Epithelial cell of esophagus (primary cell): Measurements from ENCODE around the gene STPG1.

ENCODE experiments used
- DNase-seq: peaks from one replicate; pipeline ENCODE4 v3.0.0; 2010; ENCODE audit warnings: low read depth
- H3K4me3 ChIP-seq: 2 replicates; pipeline ENCODE4 v1.5.1; 2011; ENCODE audit warnings: mild to moderate bottlenecking, low read length, control low read depth
- TF ChIP-seq, protein P1 (sequence below): IDR thresholded peaks from 2 replicates; pipeline ENCODE4 v1.5.1; 2011; ENCODE audit warnings: low read depth, mild to moderate bottlenecking, low read length, control low read depth, inconsistent platforms; ENCODE audit not compliant: insufficient read depth; ENCODE audit errors: missing control alignments

The STPG1 gene

DNA sequence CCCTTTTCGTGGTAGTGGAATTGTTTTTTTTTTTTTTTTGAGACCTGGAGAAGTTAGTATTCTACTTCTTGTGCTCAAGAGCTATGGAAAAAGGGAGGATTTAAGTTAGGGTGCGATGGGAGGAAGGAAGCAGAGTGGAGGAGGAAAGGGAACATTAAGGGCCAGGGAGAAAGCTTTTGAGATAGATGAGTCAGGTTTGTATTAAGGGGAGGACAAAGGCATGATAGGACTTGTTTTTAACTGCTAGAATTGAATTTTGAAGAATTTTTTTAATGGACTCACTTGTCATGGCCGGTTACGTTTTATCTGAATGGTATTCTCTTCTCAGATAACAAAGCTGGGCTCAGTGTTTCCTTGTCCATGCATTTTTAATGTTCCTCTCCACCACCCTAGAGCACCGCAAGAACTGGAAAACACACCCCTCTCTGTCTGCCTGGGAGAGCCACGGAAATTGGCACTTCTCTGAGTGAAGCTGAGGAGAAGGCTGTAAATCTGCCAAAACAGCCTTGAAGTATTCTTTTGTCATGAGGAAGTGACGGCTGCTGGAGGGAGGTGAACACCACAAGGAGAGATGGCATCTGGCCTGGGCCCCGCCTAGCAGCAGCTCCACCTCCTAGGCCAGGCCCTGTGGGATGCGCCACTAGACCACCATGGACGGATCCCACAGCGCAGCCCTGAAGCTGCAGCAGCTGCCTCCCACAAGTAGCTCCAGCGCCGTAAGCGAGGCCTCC is 5.5 kb upstream of the STPG1 start:
- peak; percentile 67 for DNase-seq
- TF ChIP-seq, protein P1, sequence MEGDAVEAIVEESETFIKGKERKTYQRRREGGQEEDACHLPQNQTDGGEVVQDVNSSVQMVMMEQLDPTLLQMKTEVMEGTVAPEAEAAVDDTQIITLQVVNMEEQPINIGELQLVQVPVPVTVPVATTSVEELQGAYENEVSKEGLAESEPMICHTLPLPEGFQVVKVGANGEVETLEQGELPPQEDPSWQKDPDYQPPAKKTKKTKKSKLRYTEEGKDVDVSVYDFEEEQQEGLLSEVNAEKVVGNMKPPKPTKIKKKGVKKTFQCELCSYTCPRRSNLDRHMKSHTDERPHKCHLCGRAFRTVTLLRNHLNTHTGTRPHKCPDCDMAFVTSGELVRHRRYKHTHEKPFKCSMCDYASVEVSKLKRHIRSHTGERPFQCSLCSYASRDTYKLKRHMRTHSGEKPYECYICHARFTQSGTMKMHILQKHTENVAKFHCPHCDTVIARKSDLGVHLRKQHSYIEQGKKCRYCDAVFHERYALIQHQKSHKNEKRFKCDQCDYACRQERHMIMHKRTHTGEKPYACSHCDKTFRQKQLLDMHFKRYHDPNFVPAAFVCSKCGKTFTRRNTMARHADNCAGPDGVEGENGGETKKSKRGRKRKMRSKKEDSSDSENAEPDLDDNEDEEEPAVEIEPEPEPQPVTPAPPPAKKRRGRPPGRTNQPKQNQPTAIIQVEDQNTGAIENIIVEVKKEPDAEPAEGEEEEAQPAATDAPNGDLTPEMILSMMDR = no peak
- H3K4me3 ChIP-seq = peak overlapping the region; percentile 23

DNA sequence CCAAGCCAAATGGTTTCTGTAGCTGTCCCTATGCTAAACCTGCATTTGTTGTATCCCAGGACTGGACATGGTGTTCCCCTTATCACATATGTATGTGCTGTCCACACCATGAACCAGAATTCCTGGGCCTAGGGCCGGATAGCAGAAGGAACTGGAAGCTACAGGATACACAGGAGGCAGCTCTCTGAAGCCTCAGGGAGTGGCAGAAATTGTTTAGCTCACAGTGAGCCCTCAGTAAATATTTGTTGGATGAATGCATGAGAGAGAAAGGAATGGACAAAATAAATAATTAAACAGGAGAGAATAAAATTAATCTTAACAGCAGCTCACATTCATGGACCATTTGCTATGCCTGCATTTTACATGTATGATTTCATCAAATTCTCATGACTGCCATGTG is 4.1 kb upstream of the STPG1 start:
- peak overlapping the region; percentile 90 for H3K4me3 ChIP-seq
- TF ChIP-seq, protein P1 = no peak
- peak; percentile 63 for DNase-seq

DNA sequence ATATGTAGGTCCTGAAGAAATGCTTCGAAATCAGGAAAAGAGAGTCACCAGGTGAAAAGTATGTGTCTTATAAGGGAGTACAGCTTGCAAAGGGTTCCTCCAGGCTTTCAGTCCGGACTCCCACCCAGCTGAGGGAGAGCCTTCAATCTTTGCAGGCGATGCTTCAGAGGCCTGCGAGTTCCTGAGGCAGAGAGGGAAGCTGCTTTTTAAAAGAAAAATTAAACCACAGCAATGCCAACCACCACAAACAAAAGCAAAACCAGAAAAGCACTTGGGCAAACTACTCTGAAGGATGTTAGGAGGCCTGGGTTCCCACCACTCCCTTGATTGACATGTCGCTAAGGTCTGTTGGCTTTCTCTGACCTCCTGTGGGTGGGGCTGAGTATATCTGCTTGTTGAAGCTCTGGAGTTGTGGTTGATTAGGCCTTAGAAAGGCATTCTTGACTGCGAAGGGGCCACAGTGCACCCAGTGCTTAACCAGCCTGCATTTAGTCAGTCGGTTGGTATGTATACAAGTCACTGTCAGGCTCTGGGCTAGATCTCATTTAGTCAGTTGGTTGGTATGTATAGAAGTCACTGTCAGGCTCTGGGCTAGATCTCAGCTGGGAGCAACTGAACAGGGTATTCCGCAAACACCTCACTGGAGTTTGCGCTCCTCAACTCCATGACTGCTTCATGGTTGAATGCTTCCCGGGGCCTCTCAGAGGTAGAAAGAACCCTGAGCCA is 3.2 kb upstream of the STPG1 start:
- peak; percentile 97 for DNase-seq

DNA sequence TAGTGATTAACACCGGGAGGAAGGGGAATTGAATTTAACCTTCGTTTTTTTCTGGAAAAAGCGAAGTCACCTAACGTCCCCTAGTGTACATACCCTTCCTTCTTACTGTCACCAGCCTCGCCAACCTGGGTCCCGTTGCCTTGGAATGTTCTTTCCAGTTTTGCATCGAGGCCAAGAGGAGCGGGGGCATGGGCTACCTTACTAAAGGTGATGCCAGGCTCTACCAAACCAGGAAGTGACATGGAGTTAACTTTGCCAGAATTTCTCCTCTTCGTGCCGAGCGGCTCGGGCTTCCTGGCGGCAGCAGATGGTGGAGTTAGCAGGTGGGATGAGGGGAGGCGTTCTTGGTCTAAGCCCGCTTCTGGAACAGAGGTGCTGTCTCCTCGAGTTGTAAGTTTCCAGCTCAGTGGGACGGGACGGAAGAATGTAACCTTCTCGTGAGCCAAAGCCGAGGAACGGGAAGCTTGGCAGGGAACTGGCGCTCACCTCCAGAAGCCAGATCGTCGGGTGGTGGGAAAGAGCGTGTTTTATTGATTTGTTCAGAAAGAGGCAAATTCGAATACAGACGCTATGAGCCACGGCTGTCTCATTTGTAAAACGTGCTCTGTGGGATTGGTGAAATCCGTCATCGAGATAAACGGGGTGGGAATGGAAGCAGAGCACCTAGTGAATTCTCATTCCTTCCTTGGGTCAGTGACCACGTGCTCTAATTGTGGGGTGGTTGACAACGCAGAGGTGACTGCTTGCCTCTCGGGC is 2.5 kb upstream of the STPG1 start:
- DNase-seq = peak; percentile 39
- TF ChIP-seq, protein P1 = no peak
- H3K4me3 ChIP-seq = peak overlapping the region; percentile 90

More for the DNA sequence above, 3.2 kb upstream of the STPG1 start:
- TF ChIP-seq, protein P1 = no peak
- peak overlapping the region; percentile 90 for H3K4me3 ChIP-seq

DNA sequence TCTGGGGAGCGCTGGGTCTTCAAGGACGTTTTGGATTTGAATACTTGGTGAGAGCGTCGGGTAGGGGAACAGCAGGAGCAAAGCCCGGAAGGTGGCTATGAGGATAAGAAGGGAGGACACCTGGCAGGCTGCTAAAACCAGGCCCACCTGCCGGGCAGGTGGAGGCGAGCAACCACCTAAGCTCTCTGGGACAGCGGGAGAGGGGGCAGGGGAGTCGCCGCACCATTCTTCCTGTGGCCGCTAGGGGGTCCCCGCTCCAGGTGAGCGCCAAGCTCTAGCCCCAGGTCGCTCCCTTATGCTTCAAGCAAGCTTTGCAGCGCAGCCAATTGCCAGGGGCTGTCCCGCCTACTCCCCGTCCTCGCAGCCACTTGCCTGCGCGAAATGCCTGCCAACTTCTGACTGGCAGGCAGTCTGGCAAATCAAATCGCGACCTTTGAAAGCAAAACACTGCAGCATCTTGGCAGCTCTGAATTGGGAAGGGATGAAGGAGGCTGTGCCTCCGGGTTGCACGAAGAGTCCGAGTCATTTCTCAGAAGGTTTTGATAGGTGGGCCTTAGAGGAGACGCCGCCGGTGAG is 1.8 kb upstream of the STPG1 start, which contains the start of gene NIPAL3:
TSS of gene NIPAL3 (plus strand) at position 469 of the 576 bp plus-strand sequence. CDS start 3,746 bp downstream, outside the sequence.
- H3K4me3 ChIP-seq = peak within 1 kb of the TSS; percentile 90
- peak; percentile 100 for DNase-seq
- TF ChIP-seq, protein P1 = peak; percentile 84

DNA sequence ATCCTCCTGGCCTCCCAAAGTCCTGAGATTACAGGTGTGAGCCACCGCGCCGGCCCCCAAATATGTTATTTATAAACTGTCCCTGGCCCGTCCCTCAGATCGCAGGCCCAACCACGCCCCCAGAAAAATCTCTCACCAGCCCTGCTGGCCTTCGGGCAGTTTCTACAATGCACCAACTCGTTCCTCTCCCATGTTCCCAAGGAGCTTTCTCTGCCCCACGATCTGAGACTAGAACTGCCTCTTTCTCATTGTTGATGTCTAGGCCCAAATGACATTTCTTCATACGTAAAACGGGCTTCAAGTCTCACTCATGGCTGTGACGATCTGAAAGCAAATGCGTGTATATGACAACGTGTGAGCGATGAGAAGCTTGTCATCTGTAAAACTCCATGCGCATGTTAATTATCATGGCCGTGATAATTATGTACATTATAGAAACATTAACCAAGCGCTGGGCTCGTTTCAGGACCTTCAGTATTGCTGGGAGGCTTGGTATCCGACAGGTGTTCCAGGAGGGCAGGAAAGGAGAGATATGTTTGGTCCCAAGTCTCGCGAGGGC is 1.3 kb upstream of the STPG1 start:
- DNase-seq = no peak

More for the DNA sequence above, 1.3 kb upstream of the STPG1 start:
- H3K4me3 ChIP-seq = peak overlapping the region; percentile 90
- TF ChIP-seq, protein P1 = no peak
